GM12873 (cell line): Measurements from ENCODE around the gene CENPT.

Experiments
- CTCF ChIP-seq: IDR thresholded peaks from 2 replicates; pipeline ENCODE4 v1.5.1; 2012; ENCODE audit warnings: low read depth, mild to moderate bottlenecking, moderate library complexity, low read length, control low read depth; ENCODE audit not compliant: insufficient read depth; ENCODE audit errors: missing control alignments

The CENPT gene

DNA sequence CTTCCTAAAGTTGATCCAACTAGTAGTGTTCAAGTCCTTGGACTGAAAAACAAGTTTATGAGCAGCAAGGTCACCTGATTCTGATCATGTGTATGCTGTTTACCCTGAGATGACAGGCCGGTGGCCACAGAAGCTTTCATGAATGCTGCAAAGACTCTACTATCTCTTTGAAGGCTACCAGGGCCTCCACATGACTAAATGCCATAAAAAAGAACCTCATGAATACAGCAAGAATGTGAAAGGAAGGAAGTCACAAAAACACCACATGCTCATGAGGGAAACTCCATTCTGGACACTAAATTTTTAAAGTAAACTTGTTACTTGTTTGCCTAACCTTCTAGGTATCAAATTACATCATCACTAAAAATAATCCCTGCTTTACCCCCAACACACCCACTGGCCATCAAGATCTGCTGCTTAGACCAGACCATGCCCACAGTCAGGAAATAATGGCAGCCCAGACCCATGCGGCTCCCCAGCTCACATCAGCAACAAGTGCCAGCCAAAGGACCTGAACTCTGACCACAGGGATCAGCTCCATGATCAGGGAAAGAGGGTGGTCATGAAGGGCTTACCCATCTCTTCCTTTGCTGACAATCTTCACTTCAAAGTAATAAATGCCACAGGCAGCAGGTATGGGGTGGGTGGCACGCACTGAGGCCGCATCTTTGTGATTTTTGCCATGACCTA, 42.5 kb downstream of the CENPT start:
- TF ChIP-seq CTCF = no peak

DNA sequence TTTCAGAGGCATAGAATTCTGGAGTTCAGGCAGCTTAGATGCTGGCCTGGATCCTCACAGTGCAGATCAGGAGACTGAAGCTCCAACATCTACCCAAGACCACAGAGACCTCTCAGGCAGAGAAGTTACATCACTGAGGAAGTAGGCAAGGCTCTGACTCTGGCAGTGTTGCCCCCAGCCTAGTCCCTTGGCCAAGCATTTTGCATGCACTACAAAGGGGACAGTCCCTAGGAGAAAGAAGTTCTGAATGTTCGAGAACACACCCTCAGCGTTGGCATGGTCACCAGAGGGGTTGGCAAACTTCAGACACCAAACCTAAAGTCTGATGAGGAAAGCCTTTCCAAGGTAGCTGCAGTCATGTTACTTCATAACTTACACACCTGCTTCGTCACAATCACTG, 43.6 kb downstream of the CENPT start:
- no peak for TF ChIP-seq CTCF

- TF ChIP-seq CTCF = no peak
These were observed 45.6 kb downstream of the CENPT start for GRCh38 chr16:67801883-67802282.

GRCh38 chr16:67801241-67801640, 46.3 kb downstream of the CENPT start:
- no peak for TF ChIP-seq CTCF

DNA sequence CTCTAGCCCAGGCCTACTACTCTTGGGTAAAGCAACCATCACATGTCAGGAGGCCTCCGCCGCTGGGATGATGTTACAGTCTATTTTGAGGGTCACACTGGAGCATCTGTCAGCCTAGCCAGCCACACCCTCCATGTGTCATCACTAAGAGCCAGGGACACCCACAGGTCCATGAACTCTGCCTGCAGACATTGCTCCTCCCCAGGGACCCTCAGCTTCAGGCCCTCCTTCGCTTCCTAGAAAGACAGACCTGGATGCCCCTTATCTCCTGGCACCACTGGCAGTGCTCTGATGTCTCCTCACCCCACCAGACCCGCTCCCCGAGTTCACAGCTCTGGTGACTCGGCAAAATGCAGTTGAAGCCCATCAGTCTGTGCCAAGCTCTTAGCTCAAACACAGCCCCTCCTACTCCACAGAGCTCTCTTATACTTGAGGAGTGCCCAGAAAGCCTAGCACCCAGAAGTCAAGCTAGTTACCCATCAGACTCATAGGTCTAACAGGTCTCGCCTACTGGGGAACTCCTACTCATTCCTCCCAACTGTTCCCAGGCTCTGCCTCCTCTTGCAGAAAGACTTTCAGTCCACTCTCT, 47.1 kb downstream of the CENPT start:
- TF ChIP-seq CTCF = no peak

DNA sequence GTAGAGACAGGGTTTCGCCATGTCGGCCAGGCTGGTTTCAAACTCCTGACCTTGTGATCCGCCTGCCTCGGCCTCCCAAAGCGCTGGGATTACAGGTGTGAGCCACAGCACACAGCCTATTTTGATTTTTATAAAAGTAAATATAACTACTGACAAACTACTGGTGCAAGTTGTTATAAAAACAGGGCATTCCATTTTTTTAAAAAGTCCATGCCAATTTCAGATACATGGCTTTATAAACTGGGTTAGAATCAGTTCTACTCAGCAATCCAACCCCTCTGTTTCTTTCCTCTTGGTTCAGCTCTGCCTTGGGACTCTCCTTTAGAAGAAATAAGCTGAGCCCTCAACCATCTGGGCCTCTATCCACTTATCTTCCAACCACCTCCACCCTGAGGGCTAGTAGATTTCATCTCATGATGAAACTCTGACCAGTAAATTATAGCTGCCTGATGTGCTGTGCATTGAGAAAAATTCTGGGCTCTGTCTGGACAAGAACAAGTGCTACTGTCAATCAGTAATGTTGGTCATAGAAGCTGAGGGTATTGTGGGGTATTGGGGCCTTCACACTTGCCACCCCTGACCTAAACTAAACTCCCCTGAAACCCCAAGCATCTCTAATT, 51.3 kb downstream of the CENPT start:
- no peak for TF ChIP-seq CTCF

- TF ChIP-seq CTCF = no peak
These were observed 57.4 kb downstream of the CENPT start for GRCh38 chr16:67790071-67790470.
